ENCODE measurements around the gene RASGEF1B. TPM values are rescaled to one million over a fixed set of nuclear protein-coding genes. Genes with fewer than 3 reads are reported as not detected.

RASGEF1B gene
- total RNA-seq, 1 experiment from 2014 or later = 8.1 TPM

GRCh38 chr4:81424816-81425755, 46.6 kb downstream of the RASGEF1B start:
- Histone ChIP-seq H3K36me3 (ENCODE audit: insufficient read depth, low read length, poor library complexity, severe bottlenecking) (no peaks in the 10 kb centered on the region), H3K27ac (ENCODE audit: low read depth, low read length, poor library complexity, severe bottlenecking) (no peak overlapping the region), H3K9me3 (ENCODE audit: low read depth, low read length, poor library complexity, severe bottlenecking) (no peaks in the 10 kb centered on the region), H3K4me1 (ENCODE audit: insufficient read depth, low read length, poor library complexity, severe bottlenecking) (no peaks in the 10 kb centered on the region), H3K4me3 (ENCODE audit: low read depth, low read length, poor library complexity, severe bottlenecking) (no peak overlapping the region), H3K27me3 (replicated peaks; ENCODE audit: insufficient read depth, low read depth, low read length, poor library complexity) (no peaks in the 10 kb centered on the region)
- CTCF ChIA-PET = no interaction called here
- TF ChIP-seq CTCF (conservative IDR thresholded peaks at IDR 0.05; ENCODE audit: low read depth, low read length) (no peak), EZH2 (IDR thresholded peaks at IDR 0.05; ENCODE audit: borderline replicate concordance, low read depth, low read length, poor library complexity, severe bottlenecking) (no peak)
- BruUV-seq (replicated peaks) = no TSS peak
- no peak for DNase-seq (ENCODE audit: low spot score)
- POLR2A ChIA-PET (ENCODE audit: low non-redundant PET) = no interaction called here
- intact Hi-C loops (cut with micrococcal nuclease; ENCODE audit: unreplicated experiment) = no loop called here

- TF ChIP-seq CTCF (conservative IDR thresholded peaks at IDR 0.05; ENCODE audit: low read depth, low read length) (no peak), EZH2 (IDR thresholded peaks at IDR 0.05; ENCODE audit: borderline replicate concordance, low read depth, low read length, poor library complexity, severe bottlenecking) (no peak)
- ChIA-PET POLR2A (ENCODE audit: low non-redundant PET) (no interaction called here), CTCF (no interaction called here)
- Histone ChIP-seq H3K4me3 (ENCODE audit: low read depth, low read length, poor library complexity, severe bottlenecking) (no peak overlapping the region), H3K27ac (ENCODE audit: low read depth, low read length, poor library complexity, severe bottlenecking) (no peak overlapping the region), H3K9me3 (ENCODE audit: low read depth, low read length, poor library complexity, severe bottlenecking) (no peaks in the 10 kb centered on the region), H3K36me3 (ENCODE audit: insufficient read depth, low read length, poor library complexity, severe bottlenecking) (no peaks in the 10 kb centered on the region), H3K27me3 (replicated peaks; ENCODE audit: insufficient read depth, low read depth, low read length, poor library complexity) (no peaks in the 10 kb centered on the region), H3K4me1 (ENCODE audit: insufficient read depth, low read length, poor library complexity, severe bottlenecking) (no peaks in the 10 kb centered on the region)
- intact Hi-C loops (cut with micrococcal nuclease; ENCODE audit: unreplicated experiment) = no loop called here
- no TSS peak for BruUV-seq (replicated peaks)
- no peak for DNase-seq (ENCODE audit: low spot score)
Measured at GRCh38 chr4:81424336-81424735, 47.4 kb downstream of the RASGEF1B start.

GRCh38 chr4:81422595-81422994, 49.1 kb downstream of the RASGEF1B start:
- no peaks in the 10 kb centered on the region for H3K27me3 ChIP-seq (replicated peaks; ENCODE audit: insufficient read depth, low read depth, low read length, poor library complexity)
- no peak for TF ChIP-seq EZH2 (IDR thresholded peaks at IDR 0.05; ENCODE audit: borderline replicate concordance, low read depth, low read length, poor library complexity, severe bottlenecking)
- no peak for TF ChIP-seq CTCF (conservative IDR thresholded peaks at IDR 0.05; ENCODE audit: low read depth, low read length)
- H3K36me3 ChIP-seq (ENCODE audit: insufficient read depth, low read length, poor library complexity, severe bottlenecking) = no peaks in the 10 kb centered on the region
- BruUV-seq (replicated peaks) = no TSS peak
- no peak for DNase-seq (ENCODE audit: low spot score)
- H3K27ac ChIP-seq (ENCODE audit: low read depth, low read length, poor library complexity, severe bottlenecking) = no peak overlapping the region
- ChIA-PET POLR2A (ENCODE audit: low non-redundant PET) (no interaction called here), CTCF (no interaction called here)
- H3K9me3 ChIP-seq (ENCODE audit: low read depth, low read length, poor library complexity, severe bottlenecking) = no peaks in the 10 kb centered on the region
- no peak overlapping the region for H3K4me3 ChIP-seq (ENCODE audit: low read depth, low read length, poor library complexity, severe bottlenecking)
- no peaks in the 10 kb centered on the region for H3K4me1 ChIP-seq (ENCODE audit: insufficient read depth, low read length, poor library complexity, severe bottlenecking)
- intact Hi-C loops (cut with micrococcal nuclease; ENCODE audit: unreplicated experiment) = no loop called here
